ENCODE measurements around the gene MICU1.
"Not testable (repeated sequence)": the region's sequence is repeated elsewhere in the genome, so short reads cannot be mapped to it uniquely, and the experiment has no call there.

Gene MICU1

DNA sequence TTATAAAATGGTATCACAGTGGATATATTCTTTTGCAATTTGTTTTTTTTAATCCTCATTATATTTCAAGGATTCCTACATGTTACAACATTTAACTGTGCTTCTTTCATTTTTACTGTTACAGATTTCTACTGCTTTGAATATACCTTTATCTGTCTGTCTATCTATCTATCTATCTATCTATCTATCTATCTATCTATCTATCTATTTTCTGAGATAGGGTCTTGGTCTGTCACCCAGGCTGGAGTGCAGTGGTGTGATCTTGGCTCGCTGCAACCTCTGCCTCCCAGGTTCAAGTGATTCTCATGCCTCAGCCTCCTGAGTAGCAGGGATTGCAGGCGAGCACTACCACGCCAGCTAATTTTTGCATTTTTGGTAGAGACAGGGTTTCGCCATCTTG is 194.9 kb downstream of the MICU1 start:
- not testable (repeated sequence) for FAIRE-seq

DNA sequence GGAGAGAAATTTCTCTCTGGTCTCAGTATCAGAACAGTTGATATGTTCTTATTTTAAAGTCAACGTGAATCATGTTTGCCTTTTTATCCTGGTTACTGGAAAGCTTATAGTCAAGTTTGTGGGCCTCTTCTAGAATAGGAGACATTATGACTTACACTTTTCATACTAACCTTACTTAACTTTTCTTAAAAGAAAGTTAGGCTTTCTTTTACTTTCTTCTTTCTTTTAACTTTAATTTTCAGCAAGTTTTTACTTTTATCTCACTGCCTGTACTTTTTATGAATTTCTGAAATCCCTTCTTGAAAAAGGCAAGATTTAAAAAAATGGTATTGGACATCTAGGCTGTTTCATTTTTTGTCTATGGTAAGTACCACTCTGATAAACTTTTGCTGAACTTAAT is 195.9 kb downstream of the MICU1 start:
- FAIRE-seq = no peak

DNA sequence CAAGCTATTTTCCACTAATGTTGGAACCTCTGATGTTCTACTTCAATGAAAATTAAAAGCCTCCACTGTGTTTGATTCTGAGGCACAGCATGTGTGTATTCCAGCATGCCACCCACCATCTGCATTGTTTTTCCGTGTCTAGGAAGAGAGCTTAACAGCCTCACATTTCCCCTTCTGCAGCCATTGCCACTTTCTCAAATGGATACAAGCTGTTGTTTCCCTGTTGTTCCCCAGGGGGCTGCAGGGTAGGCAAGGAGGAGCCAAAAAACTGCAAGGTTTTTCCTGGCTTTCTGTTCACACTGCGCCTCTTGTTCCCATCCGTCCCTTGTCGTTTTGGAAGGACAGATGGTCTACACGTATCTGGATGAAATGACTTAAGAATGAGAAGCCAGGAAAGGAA is 198.9 kb downstream of the MICU1 start:
- no peak for FAIRE-seq

DNA sequence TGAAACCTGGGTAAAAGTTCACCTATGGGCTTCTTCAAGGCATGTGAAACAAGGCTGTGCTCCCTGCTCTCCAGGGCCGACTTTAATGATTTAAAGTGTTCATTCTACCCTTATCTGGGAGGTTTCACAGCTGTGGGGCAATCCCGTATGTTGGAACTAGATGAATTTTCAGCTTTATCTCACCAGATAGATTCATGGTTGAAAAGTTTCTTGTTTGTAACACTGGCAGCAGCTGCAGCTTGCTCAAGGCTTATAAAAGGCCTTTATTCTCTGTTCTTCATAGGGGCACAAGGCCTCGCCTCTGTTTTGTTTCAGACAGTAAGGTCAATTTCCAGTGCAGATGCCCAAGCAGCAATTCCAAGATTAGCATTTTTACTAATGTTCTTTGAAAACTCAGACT is 200.7 kb downstream of the MICU1 start:
- no peak for FAIRE-seq

DNA sequence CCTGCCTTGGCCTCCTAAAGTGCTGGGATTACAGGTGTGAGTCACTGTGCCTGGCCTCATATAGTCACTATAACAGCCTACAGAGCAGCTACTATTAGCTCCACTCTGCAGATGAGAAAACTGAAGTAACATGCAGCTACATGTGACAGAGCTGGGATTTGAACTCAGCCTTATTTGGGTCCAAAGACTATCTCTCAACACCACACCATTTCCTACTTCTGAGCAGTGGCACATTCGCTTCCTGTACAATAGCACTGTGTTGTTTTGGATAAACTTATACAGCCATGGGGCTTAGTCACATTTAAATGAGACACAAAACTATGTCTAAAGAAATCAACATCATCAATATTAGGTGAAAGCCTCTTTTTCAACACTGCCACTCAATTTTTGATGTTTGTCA is 201.3 kb downstream of the MICU1 start:
- FAIRE-seq = no peak

DNA sequence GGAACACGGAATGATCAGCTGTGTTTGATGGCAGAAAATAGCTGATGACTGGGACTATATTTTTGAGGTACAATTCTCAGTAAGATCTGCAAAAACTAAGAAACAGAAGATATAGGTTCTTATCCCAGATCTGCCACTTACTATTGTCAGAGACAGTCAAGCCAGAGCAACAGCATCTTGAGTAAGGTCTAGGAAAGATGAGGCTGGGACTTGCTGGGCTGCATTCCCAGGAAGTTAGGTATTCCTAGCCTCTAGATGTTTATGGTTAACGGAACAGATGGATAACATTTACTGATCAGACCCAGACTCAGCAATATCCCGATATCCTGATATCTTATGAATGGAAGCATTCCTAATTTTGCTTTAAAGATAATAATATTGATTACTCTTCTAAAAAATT is 202.5 kb downstream of the MICU1 start:
- no peak for FAIRE-seq

DNA sequence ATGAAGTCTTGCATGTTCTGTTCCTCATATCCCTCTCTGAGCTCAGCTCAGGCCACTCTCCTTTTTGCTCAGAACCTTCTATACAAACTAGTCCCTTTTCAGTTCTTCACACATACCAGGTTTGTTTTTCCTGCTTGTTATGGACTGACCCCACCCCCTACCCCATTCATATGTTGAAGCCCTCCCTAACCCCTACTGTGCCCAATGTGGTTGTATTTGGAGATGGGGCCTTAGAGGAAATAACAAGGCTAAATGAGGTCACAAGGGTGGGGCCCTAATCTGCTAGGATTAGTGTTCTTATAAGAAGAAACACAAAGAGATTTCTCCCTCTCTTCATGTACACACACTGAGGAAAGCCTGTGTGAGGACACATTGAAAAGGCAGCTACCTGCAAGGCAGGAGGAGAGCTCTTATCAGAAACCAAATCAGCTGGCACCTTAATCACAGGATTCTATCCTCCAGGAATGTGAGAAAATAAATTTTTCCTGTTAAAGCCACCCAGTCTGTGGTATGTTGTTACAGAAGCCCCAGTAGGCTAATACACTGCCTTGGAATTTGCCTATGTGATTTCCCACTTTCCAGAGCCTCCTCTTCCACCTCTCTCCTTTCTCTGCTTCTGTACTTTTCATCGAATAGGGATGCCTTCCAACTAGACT is 203.9 kb downstream of the MICU1 start:
- FAIRE-seq = no peak

DNA sequence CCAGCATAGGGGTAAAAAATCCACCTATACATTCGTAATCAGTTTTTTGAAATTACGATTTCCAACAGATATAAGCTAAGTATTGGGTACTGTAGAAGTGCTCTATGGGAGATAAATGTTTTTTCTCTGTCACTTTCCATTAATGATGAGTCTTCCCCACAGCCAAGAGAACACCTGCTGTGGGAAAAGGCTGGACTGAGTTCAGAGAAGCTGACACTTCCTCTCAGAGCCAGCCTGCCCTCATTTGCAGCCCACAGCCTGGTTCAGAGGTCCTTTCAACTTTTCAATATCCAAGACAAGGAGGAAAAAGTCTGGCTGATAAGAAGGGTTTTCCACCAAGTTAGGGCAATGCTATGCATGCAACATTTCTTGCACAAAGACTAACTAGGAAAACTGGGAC is 206.6 kb downstream of the MICU1 start:
- no peak for FAIRE-seq

DNA sequence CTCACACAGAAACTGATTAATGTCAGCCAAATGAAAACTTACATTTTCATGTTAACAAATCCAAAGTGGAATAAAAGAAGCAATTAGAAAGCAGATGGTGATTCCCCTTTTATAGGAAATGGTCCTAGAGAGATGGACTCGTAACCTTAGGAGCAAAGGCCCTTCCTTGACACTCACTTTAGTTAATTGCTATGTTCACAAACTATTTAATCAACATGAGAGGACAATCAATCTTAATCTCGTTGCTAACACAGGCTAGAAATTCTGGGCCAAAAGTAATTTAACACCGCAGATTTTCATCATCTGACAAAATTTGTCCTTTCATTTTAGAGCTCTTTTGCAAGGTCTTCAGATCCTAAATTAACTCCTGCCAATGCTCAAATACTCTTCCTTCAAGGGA is 207.2 kb downstream of the MICU1 start:
- no peak for FAIRE-seq

DNA sequence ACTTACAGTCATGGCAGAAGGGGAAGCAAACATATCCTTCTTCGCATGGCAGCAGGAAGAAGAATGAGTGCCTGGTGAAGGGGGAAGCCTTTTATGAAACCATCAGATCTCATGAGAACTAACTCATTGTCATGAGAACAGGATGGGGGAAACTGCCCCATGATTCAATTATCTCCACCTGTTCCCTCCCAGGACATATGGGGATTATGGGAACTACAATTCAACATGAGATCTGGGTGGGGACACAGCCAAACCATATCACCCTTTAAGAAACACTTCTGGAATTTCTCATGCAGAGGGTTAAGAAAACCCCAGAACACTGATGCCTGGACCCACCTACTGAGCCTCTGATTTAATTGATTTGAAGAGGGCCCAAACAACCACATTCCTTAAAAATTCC is 207.9 kb downstream of the MICU1 start:
- FAIRE-seq = no peak

DNA sequence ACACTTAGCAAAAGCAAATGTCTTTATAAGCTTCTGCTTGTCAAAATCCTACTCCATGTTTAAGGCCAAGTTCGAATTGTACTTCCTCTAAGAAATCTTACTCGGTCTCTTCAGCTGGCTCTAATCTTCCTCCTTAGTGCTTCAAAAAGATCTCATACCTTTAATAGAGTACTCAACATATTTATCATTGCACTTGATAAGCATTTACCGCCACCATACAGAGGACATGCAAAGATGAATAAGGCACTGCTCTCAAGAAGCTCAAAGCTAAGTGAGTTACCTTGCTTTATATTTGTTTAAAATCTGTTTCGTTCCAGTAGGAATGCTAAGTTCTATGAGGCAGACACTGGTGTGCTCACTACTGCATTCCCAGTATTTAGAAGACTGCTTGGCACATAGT is 209.2 kb downstream of the MICU1 start:
- FAIRE-seq = no peak

DNA sequence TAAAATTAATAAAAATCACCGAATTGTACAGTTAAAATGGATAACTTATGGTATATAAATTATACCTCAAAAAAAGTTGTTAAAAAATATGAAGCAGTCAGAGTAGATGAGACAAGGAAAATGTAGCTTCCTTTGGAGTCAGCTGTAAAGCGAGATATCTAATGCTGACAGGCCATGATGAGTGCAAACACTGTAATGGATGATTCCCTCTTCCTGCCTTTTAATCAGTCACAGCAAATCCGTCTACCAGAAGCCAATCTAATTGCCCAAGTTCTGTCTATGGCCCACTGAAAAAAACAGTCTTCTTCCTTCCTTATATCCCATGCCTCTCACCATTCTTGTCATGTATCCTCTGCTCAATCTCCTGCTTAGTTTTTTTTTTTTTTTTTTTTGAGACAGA is 211.2 kb downstream of the MICU1 start:
- FAIRE-seq = no peak

DNA sequence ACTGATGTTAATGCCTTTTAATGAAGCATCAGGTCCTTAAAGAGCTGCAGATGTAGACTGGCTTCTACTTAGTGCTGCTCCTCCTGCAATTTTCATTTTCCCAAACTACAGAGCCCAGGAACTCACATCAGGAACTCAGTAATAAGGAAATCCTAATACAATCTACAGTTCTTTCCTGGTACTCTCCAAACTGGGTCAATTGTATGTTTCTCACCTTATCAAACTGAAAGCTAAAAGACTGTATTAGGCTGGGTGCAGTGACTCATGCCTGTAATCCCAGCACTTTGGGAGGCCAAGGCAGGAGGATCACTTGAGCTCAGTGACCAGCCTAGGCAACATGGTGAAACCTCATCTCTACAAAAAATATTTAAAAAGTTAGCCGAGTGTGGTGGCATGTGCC is 216.7 kb downstream of the MICU1 start:
- no peak for FAIRE-seq

DNA sequence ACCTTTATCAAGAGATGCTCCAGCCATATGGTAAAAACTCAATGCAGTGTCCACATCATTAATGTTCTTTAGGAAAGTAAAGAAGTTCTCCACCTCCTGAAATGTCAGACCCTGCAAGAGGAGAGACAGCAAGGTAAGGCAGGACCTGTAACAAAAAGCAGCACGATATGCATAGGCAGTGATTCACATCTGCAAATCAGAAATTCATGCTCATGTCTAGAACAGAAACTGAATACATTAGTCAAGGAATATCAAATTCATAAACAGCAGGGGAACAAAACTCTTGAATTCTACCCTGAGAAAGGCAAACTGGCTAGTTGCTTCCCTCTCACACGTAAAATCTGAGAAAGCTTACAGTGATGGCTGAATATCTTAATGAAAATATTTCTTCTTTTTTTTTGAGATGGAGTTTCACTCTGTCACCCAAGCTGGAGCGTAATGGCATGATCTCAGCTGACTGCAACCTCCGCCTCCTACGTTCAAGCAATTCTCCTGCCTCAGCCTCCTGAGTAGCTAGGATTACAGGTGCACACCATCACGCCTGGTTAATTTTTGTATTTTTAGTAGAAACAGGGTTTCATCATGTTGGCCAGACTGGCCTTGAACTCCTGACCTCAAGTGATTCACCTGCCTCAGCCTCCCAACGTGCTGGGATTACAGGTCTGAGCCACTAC is 217.8 kb downstream of the MICU1 start:
- FAIRE-seq = no peak

DNA sequence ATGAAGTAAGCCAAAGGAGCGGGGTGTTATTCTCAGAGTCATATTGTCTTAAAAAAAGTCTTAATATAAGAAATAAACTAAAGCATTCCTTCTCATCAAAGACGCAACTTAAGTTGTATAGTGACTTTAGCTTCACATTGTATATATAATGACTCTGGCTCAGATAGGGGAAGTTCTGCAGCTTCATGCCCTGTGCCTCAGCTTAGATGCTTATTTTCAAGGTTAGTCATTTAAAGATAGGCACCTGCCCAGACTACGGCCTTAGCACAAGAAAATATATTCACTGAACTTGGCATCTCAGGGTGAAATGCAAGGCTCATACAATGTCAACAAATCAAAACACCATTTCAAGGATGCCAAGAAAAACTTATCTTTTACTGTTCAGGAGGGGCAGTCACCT is 218.4 kb downstream of the MICU1 start:
- no peak for FAIRE-seq

DNA sequence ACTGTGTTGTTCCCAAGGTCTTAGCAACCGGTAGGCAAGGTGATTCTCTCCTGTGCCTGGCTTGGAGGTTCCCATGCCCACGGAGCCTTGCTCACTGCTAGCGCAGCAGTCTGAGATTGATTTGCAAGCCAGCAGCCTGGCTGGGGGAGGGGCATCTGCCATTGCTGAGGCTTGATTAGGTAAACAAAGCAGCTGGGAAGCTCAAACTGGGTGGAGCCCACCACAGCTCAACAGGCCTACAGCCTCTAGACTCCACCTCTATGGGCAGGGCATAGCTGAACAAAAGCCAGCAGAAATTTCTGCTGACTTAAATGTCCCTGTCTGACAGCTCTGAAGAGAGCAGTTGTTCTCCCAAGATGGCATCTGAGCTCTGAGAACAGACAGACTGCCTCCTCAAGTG is 230.3 kb downstream of the MICU1 start:
- not testable (repeated sequence) for FAIRE-seq

DNA sequence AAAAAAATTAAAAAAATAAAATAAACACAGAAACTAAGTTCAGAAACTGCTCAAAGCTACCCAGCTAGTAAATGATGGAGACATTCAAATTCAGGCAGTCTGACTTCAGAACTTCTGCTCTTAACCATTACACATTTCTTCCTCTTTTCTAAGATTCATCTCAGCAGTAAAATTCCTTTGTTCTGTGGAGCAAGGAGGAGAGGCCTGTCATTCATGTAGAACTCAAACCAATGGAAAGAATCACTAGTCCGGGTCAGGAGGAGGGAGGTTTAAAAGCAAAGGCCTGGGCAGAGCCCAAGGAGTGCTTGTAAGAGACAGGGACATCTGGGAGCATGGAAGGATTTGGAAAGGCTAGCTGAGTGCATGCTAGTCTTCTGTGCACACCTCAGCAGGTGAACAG is 233.3 kb downstream of the MICU1 start:
- no peak for FAIRE-seq

DNA sequence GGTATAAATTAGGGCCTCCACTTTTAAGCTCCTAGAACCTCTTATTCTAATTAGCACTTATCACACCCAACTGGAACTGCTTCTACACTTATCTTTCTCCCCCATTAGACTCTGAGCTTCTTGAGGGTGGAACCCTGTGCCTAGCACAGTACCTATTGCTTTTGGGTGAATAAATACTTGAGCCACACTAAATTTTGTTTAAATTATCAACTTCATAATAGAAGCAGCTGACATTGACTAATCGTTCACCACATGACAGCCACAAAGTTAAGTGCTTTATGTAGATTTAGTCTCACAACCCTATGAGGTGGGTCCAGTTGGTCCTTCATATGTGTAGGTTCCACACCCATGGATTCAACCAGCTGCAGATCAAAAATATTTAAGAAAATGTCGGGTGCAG is 235.1 kb downstream of the MICU1 start:
- no peak for FAIRE-seq

DNA sequence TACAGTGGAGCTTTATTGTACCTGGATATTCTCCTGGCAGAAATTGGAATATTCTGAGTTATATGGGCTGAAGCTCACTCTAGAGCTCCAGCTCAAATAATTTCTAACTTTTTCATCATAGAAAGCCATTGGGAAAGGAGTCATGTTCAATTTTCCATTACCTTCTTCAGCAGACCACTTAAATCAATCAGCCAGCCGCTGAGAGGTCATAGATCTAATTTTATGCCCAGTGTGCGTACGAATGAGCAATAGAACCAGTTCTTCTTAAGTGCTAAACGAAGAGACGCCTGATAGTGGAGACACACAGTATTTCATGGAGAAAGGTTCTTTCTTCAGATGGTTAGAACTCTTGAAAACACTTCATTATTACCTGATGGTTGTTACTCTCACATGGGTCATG is 236.2 kb downstream of the MICU1 start:
- no peak for FAIRE-seq

DNA sequence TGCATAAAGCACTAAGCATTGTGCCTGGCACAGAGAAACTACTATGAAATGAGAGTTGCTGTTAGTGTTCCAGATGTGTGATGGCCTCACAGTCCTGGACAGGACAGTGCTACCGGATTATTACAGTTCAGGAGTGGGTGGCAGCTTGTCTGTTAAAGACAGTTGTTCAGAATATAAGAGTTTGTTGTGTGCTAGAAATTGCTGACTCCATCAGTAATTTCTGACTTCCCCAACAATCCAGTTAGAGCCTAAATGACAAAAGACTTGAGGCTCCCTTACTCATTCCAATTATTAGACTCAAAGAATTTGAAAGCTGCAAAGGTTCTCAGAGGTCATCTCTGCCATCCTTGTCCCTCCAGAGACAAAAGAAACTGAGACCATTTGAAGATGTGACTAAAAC is 236.9 kb downstream of the MICU1 start:
- no peak for FAIRE-seq

DNA sequence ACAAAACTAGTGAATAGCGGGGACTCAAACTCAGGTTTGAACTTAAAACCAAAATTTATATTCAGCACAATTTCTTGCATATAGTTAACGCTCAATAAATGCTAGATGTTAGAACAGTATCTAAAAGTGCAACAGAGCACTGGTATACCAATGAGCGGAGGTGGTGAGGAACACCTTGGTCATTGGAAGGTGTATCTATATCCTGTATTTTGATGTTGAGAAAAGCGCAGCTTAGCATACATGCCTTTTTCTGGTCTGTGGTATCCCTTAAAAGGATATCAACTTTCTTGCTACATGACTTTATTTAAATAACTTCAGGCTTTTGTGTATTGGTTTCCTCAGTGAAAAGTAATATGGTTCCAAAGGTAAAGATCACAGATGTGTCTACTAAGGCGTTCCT is 237.8 kb downstream of the MICU1 start:
- no peak for FAIRE-seq

DNA sequence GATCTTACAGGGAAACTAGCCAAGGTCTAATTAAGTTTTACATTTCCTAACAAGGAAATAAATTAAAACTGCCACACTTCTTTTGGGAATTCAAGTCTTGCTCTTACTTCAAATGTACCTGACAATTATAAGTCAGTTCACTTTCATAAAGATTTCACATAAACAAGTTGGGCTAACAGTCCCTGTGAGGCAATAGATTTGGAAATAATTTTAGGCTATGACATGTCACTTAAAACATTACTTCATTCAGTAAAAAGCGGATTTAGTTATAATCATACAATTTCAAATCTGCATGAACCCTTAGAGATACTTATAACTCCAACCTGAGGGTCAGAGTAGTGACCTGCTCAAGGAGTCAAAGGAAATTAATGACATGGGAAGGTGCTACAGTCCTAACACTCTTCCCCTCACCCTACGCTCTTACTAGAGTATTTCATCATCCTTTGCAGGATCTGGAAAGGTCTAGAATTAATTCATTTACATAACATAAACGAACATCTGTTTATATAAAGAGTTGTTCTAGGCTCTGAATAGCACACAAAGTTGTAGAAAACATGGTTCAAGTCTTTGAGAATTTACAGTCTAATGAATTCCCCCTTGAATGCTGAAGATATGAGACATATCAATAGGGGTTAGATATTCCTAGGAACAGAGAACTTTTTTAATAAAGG is 238.8 kb downstream of the MICU1 start:
- FAIRE-seq = no peak

DNA sequence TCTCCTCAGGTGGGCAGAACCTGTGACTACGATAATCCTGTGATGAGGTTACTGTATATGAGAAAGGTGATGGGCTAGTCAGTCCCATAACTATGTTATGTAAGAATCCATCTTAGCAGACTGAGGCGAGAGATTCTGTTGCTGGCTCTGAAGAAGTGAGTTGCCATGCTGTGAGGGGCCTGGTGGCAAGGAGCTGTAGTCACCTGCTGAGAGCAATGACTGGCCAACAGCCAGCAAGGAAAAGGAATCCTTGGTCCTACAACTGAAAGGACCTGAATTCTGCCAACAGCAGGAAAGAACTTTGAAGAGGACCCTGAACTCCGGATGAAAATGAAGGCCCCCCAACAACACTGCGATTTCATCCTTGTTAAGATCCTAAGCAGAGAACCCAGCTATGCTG is 240.2 kb downstream of the MICU1 start:
- no peak for FAIRE-seq

DNA sequence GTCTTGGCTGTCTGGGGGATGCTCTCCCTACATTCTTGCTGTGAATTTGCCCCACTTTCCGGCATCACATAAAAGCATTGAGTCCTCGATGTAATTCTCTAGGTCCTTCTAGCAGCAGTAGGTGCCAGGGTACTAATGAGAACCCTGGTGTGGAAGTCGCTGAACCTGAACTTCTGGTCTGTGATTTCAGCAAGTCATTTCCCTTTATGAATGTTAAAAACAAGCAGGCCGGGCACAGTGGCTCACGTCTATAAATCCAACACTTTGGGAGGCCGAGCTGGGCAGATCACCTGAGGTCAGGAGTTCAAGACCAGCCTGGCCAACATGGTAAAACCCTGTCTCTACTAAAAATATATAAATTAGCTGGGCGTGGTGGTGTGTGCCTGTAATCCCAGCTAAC is 240.9 kb downstream of the MICU1 start:
- FAIRE-seq = not testable (repeated sequence)

DNA sequence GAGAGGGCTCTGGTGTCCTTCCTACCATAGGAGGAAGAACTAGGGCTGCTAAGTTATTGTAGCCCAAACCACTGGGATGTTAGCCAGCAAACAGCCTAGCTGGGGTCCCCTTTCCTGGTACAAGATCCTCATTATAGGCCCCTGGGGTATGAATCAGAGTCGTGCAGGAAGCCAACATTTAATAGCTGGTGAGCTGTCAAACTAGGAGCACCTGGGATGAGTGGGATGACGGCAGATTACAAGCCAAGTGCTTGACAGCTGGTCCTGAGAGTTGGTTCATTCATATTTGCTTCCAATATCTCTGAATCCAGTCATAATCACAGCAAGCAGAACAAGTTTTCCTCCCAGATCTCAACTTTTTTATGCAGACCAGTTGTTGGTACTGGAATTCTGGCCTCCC is 246.1 kb downstream of the MICU1 start:
- FAIRE-seq = no peak

Data from TTC549 (cell line).